ENCODE data around the gene CD247.

Gene CD247

GRCh38 chr1:167503626-167504466 is 14.5 kb downstream of the CD247 start:
- H3K27me3 ChIP-seq (replicated peaks in 2 of 5; ENCODE audit: control insufficient read depth in 4 of 5, insufficient read depth in 5 of 5, low read length in 4 of 5): peaks cover 0 to 3% (median 0%) of the 10 kb centered on the region in 5 experiments
- H3K4me3 ChIP-seq (ENCODE audit: control insufficient read depth in 1 of 7, extremely low read depth in 1 of 7, insufficient read depth in 4 of 7, low read depth in 2 of 7, low read length in 6 of 7): no peak overlapping the region
- no peak for DNase-seq
- peaks cover 0 to 4% (median 0%) of the 10 kb centered on the region in 4 experiments for H3K4me1 ChIP-seq (ENCODE audit: control extremely low read depth in 1 of 4, control insufficient read depth in 4 of 4, insufficient read depth in 4 of 4, low read length in 3 of 4)
- no peaks in the 10 kb centered on the region for H3K9me3 ChIP-seq (ENCODE audit: control extremely low read depth in 1 of 5, control insufficient read depth in 4 of 5, insufficient read depth in 2 of 5, low read depth in 1 of 5, low read length in 4 of 5)
- POLR2A ChIA-PET: no interaction called here
- no peak overlapping the region for H3K27ac ChIP-seq (ENCODE audit: insufficient read depth in 1 of 2, low read depth in 1 of 2, low read length in 2 of 2, poor library complexity in 1 of 2, severe bottlenecking in 2 of 2)
- no peaks in the 10 kb centered on the region for H3K36me3 ChIP-seq (ENCODE audit: control insufficient read depth in 4 of 4, insufficient read depth in 4 of 4, low read length in 3 of 4)
- 86% methylated on average over 5 of the region's 14 CpGs for WGBS (ENCODE audit: insufficient coverage)
- CTCF ChIA-PET: no interaction called here

- Histone ChIP-seq H3K4me1 (ENCODE audit: control extremely low read depth in 1 of 4, control insufficient read depth in 4 of 4, insufficient read depth in 4 of 4, low read length in 3 of 4) (peaks cover 0 to 4% (median 0%) of the 10 kb centered on the region in 4 experiments), H3K9me3 (ENCODE audit: control extremely low read depth in 1 of 5, control insufficient read depth in 4 of 5, insufficient read depth in 2 of 5, low read depth in 1 of 5, low read length in 4 of 5) (no peaks in the 10 kb centered on the region), H3K36me3 (ENCODE audit: control insufficient read depth in 4 of 4, insufficient read depth in 4 of 4, low read length in 3 of 4) (no peaks in the 10 kb centered on the region), H3K27me3 (replicated peaks in 2 of 5; ENCODE audit: control insufficient read depth in 4 of 5, insufficient read depth in 5 of 5, low read length in 4 of 5) (peaks cover 0 to 3% (median 0%) of the 10 kb centered on the region in 5 experiments), H3K4me3 (ENCODE audit: control insufficient read depth in 1 of 7, extremely low read depth in 1 of 7, insufficient read depth in 4 of 7, low read depth in 2 of 7, low read length in 6 of 7) (no peak overlapping the region), H3K27ac (ENCODE audit: insufficient read depth in 1 of 2, low read depth in 1 of 2, low read length in 2 of 2, poor library complexity in 1 of 2, severe bottlenecking in 2 of 2) (no peak overlapping the region)
- 62% methylated on average over 3 of the region's 4 CpGs for WGBS (ENCODE audit: insufficient coverage)
- no peak for DNase-seq
- POLR2A ChIA-PET: no interaction called here
- CTCF ChIA-PET: interaction anchor here (0.8 kb wide), 1 partner anchor 48 kb away, joined by 3 read pairs; no protein-coding TSS in a partner anchor
These were observed 15.4 kb downstream of the CD247 start for GRCh38 chr1:167502719-167503462.

GRCh38 chr1:167502192-167502551 is 16.2 kb downstream of the CD247 start:
- 94% methylated on average over 2 of the region's 5 CpGs for WGBS (ENCODE audit: insufficient coverage)
- Histone ChIP-seq H3K4me1 (ENCODE audit: control extremely low read depth in 1 of 4, control insufficient read depth in 4 of 4, insufficient read depth in 4 of 4, low read length in 3 of 4) (peaks cover 0 to 4% (median 0%) of the 10 kb centered on the region in 4 experiments), H3K27me3 (replicated peaks in 2 of 5; ENCODE audit: control insufficient read depth in 4 of 5, insufficient read depth in 5 of 5, low read length in 4 of 5) (peaks cover 0 to 3% (median 0%) of the 10 kb centered on the region in 5 experiments), H3K36me3 (ENCODE audit: control insufficient read depth in 4 of 4, insufficient read depth in 4 of 4, low read length in 3 of 4) (no peaks in the 10 kb centered on the region), H3K9me3 (ENCODE audit: control extremely low read depth in 1 of 5, control insufficient read depth in 4 of 5, insufficient read depth in 2 of 5, low read depth in 1 of 5, low read length in 4 of 5) (no peaks in the 10 kb centered on the region), H3K27ac (ENCODE audit: insufficient read depth in 1 of 2, low read depth in 1 of 2, low read length in 2 of 2, poor library complexity in 1 of 2, severe bottlenecking in 2 of 2) (no peak overlapping the region), H3K4me3 (ENCODE audit: control insufficient read depth in 1 of 7, extremely low read depth in 1 of 7, insufficient read depth in 4 of 7, low read depth in 2 of 7, low read length in 6 of 7) (no peak overlapping the region)
- POLR2A ChIA-PET: no interaction called here
- CTCF ChIA-PET: no interaction called here
- DNase-seq: no peak

DNA sequence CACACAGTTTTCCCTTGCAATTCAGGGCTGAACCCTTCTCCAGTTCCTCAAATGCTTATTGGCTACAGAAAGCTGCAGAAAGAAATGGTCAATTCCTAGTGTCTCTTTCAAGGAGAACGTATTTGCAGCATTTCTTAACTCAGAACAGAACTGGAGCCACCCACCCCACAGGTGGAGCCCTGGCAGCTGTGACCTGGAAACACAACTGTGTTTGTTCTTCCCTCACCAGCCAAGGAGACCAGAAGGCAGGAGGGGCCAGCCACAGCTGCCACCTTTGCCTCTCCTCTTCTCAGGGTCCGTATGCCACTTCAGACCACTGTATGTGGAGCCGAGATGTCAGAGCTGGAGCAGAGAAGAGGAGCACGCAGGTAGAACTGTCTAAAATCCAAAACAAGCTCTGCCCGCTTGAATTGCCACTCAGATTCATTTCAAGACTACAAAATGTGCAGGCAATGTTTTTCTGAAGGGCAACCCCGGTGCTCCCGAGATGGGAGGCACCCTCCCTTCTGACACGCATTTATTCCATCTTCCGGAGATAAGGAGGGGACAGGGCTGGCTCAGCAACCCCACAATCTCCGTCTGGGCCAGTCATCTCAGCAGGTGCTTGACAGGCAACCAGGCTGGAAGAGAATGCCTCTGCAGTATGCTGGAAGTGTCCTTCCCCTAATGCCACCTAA is 16.7 kb downstream of the CD247 start:
- Histone ChIP-seq H3K27ac (ENCODE audit: insufficient read depth in 1 of 2, low read depth in 1 of 2, low read length in 2 of 2, poor library complexity in 1 of 2, severe bottlenecking in 2 of 2) (no peak overlapping the region), H3K9me3 (ENCODE audit: control extremely low read depth in 1 of 5, control insufficient read depth in 4 of 5, insufficient read depth in 2 of 5, low read depth in 1 of 5, low read length in 4 of 5) (no peaks in the 10 kb centered on the region), H3K4me1 (ENCODE audit: control extremely low read depth in 1 of 4, control insufficient read depth in 4 of 4, insufficient read depth in 4 of 4, low read length in 3 of 4) (peaks cover 0 to 4% (median 0%) of the 10 kb centered on the region in 4 experiments), H3K27me3 (replicated peaks in 2 of 5; ENCODE audit: control insufficient read depth in 4 of 5, insufficient read depth in 5 of 5, low read length in 4 of 5) (peaks cover 0 to 3% (median 0%) of the 10 kb centered on the region in 5 experiments), H3K4me3 (ENCODE audit: control insufficient read depth in 1 of 7, extremely low read depth in 1 of 7, insufficient read depth in 4 of 7, low read depth in 2 of 7, low read length in 6 of 7) (no peak overlapping the region), H3K36me3 (ENCODE audit: control insufficient read depth in 4 of 4, insufficient read depth in 4 of 4, low read length in 3 of 4) (no peaks in the 10 kb centered on the region)
- ChIA-PET CTCF (no interaction called here), POLR2A (no interaction called here)
- WGBS (ENCODE audit: insufficient coverage): 95% methylated on average over 10 of the region's 10 CpGs
- no peak for DNase-seq

- Histone ChIP-seq H3K36me3 (ENCODE audit: control insufficient read depth in 4 of 4, insufficient read depth in 4 of 4, low read length in 3 of 4) (no peaks in the 10 kb centered on the region), H3K9me3 (ENCODE audit: control extremely low read depth in 1 of 5, control insufficient read depth in 4 of 5, insufficient read depth in 2 of 5, low read depth in 1 of 5, low read length in 4 of 5) (no peaks in the 10 kb centered on the region), H3K27me3 (replicated peaks in 2 of 5; ENCODE audit: control insufficient read depth in 4 of 5, insufficient read depth in 5 of 5, low read length in 4 of 5) (peaks cover 0 to 3% (median 0%) of the 10 kb centered on the region in 5 experiments), H3K4me1 (ENCODE audit: control extremely low read depth in 1 of 4, control insufficient read depth in 4 of 4, insufficient read depth in 4 of 4, low read length in 3 of 4) (peaks cover 0 to 4% (median 0%) of the 10 kb centered on the region in 4 experiments), H3K4me3 (ENCODE audit: control insufficient read depth in 1 of 7, extremely low read depth in 1 of 7, insufficient read depth in 4 of 7, low read depth in 2 of 7, low read length in 6 of 7) (no peak overlapping the region), H3K27ac (ENCODE audit: insufficient read depth in 1 of 2, low read depth in 1 of 2, low read length in 2 of 2, poor library complexity in 1 of 2, severe bottlenecking in 2 of 2) (no peak overlapping the region)
- POLR2A ChIA-PET: no interaction called here
- CTCF ChIA-PET: interaction anchor here (1.0 to 2.4 kb wide), 3 partner anchors 15 to 33 kb away, joined by 3 to 8 read pairs (median 5); no protein-coding TSS in a partner anchor
- 93% methylated on average over 2 of the region's 4 CpGs for WGBS (ENCODE audit: insufficient coverage)
- no peak for DNase-seq
These were observed 18.0 kb downstream of the CD247 start for GRCh38 chr1:167500283-167500860.

GRCh38 chr1:167499664-167500101 is 18.6 kb downstream of the CD247 start:
- H3K9me3 ChIP-seq (ENCODE audit: control extremely low read depth in 1 of 5, control insufficient read depth in 4 of 5, insufficient read depth in 2 of 5, low read depth in 1 of 5, low read length in 4 of 5): no peaks in the 10 kb centered on the region
- peaks cover 0 to 4% (median 0%) of the 10 kb centered on the region in 4 experiments for H3K4me1 ChIP-seq (ENCODE audit: control extremely low read depth in 1 of 4, control insufficient read depth in 4 of 4, insufficient read depth in 4 of 4, low read length in 3 of 4)
- peaks cover 0 to 3% (median 0%) of the 10 kb centered on the region in 5 experiments for H3K27me3 ChIP-seq (replicated peaks in 2 of 5; ENCODE audit: control insufficient read depth in 4 of 5, insufficient read depth in 5 of 5, low read length in 4 of 5)
- CTCF ChIA-PET: interaction anchor here (1.0 to 2.4 kb wide), 3 partner anchors 8 to 34 kb away, joined by 3 to 8 read pairs (median 5); no protein-coding TSS in a partner anchor
- no peak overlapping the region for H3K27ac ChIP-seq (ENCODE audit: insufficient read depth in 1 of 2, low read depth in 1 of 2, low read length in 2 of 2, poor library complexity in 1 of 2, severe bottlenecking in 2 of 2)
- no peak overlapping the region for H3K4me3 ChIP-seq (ENCODE audit: control insufficient read depth in 1 of 7, extremely low read depth in 1 of 7, insufficient read depth in 4 of 7, low read depth in 2 of 7, low read length in 6 of 7)
- no peaks in the 10 kb centered on the region for H3K36me3 ChIP-seq (ENCODE audit: control insufficient read depth in 4 of 4, insufficient read depth in 4 of 4, low read length in 3 of 4)
- DNase-seq: peak in 1 of 3 donors; percentile 10
- WGBS (ENCODE audit: insufficient coverage): 80% methylated on average over 1 of the region's 3 CpGs
- POLR2A ChIA-PET: no interaction called here
